WTC11 (cell line): ENCODE data around the gene CSNK1G1. TPM values are rescaled to one million over a fixed set of nuclear protein-coding genes. Genes with fewer than 3 reads are reported as not detected.

Experiments
- ATAC-seq: fragments of 200-7000 bp; cut with Tn5 transposase; 2 replicates; pipeline ENCODE4 v1.10.0; 2021; ENCODE audit warnings: mild to moderate bottlenecking, moderate library complexity
- CTCF ChIA-PET: fragments of 300-600 bp; sonication (Branson Sonifier 250); formaldehyde crosslinking; loops from one replicate; lab custom pipeline; 2021; ENCODE audit warnings: antibody characterized with exemption; lab: Charles Lee
- POLR2A ChIA-PET: fragments of 350-600 bp; sonication (Branson Sonifier 250); formaldehyde crosslinking; loops from one replicate; lab custom pipeline; 2021; ENCODE audit warnings: antibody characterized with exemption; lab: Charles Lee
- DNase-seq: peaks from one replicate; pipeline ENCODE4 v3.0.0; 2021; ENCODE audit warnings: low spot score
- H3K27ac Mint-ChIP-seq: 2 replicates; pipeline ENCODE4 v1.8.0; 2021; ENCODE audit warnings: mixed read lengths
- H3K27me3 Mint-ChIP-seq: 2 replicates; pipeline ENCODE4 v1.8.0; 2021; ENCODE audit warnings: low read depth, mild to moderate bottlenecking, moderate library complexity, mixed read lengths
- H3K36me3 Mint-ChIP-seq: 2 replicates; pipeline ENCODE4 v1.8.0; 2021; ENCODE audit warnings: mixed read lengths
- H3K4me1 Mint-ChIP-seq: 2 replicates; pipeline ENCODE4 v1.8.0; 2022; ENCODE audit warnings: mixed read lengths
- H3K4me3 Mint-ChIP-seq: 2 replicates; pipeline ENCODE4 v1.8.0; 2021; ENCODE audit warnings: mild to moderate bottlenecking, moderate library complexity, mixed read lengths
- H3K9me3 Mint-ChIP-seq: 2 replicates; pipeline ENCODE4 v1.8.0; 2021; ENCODE audit warnings: mixed read lengths
- ESRRA ChIP-seq: sonication (generic); formaldehyde crosslinking; IDR thresholded peaks from 2 replicates; pipeline ENCODE4 v1.8.1; 2022; ENCODE audit warnings: mild to moderate bottlenecking, missing genetic modification reagents, borderline replicate concordance
- FOXK1 ChIP-seq: sonication (generic); formaldehyde crosslinking; IDR thresholded peaks from 2 replicates; pipeline ENCODE4 v1.8.0; 2022; ENCODE audit warnings: mild to moderate bottlenecking, moderate library complexity, missing genetic modification reagents
- GTF2I ChIP-seq: fragments of 250-450 bp; sonication (Bioruptor Pico); conservative IDR thresholded peaks from 2 replicates; pipeline ENCODE4 v1.4.0; 2021; ENCODE audit warnings: mild to moderate bottlenecking
- IRF2 ChIP-seq: sonication (generic); formaldehyde crosslinking; IDR thresholded peaks from 2 replicates; pipeline ENCODE4 v1.8.0; 2022; ENCODE audit warnings: low read depth, missing genetic modification reagents, borderline replicate concordance
- JAZF1 ChIP-seq: fragments of 250-450 bp; sonication (Bioruptor Pico); IDR thresholded peaks from 2 replicates; pipeline ENCODE4 v1.9.0; 2021; ENCODE audit warnings: moderate library complexity, mild to moderate bottlenecking, inconsistent platforms
- KAT7 ChIP-seq: sonication (generic); formaldehyde crosslinking; IDR thresholded peaks from 2 replicates; pipeline ENCODE4 v1.8.1; 2023; ENCODE audit warnings: missing genetic modification reagents, mild to moderate bottlenecking, borderline replicate concordance
- MAX ChIP-seq: sonication (generic); formaldehyde crosslinking; IDR thresholded peaks from 2 replicates; pipeline ENCODE4 v1.8.0; 2022; ENCODE audit warnings: mild to moderate bottlenecking, missing genetic modification reagents
- MXD4 ChIP-seq: fragments of 250-450 bp; sonication (Bioruptor Pico); IDR thresholded peaks from 2 replicates; pipeline ENCODE4 v1.8.0; 2021; ENCODE audit warnings: mild to moderate bottlenecking, moderate library complexity, borderline replicate concordance
- NFATC4 ChIP-seq: fragments of 250-450 bp; sonication (Bioruptor Pico); IDR thresholded peaks from 2 replicates; pipeline ENCODE4 v1.9.0; 2021; ENCODE audit warnings: mild to moderate bottlenecking
- NR3C1 ChIP-seq: sonication (generic); formaldehyde crosslinking; conservative IDR thresholded peaks from 2 replicates; pipeline ENCODE4 v1.8.1; 2023; ENCODE audit warnings: low read depth, mild to moderate bottlenecking, missing genetic modification reagents
- SP1 ChIP-seq: sonication (generic); formaldehyde crosslinking; conservative IDR thresholded peaks from 2 replicates; pipeline ENCODE4 v1.8.1; 2022; ENCODE audit warnings: missing genetic modification reagents
- TCF7 ChIP-seq: sonication (generic); formaldehyde crosslinking; IDR thresholded peaks from 2 replicates; pipeline ENCODE4 v1.8.0; 2022; ENCODE audit warnings: mild to moderate bottlenecking, low read depth, missing genetic modification reagents, moderate library complexity
- ZNF121 ChIP-seq: sonication (generic); formaldehyde crosslinking; IDR thresholded peaks from 2 replicates; pipeline ENCODE4 v1.8.0; 2023; ENCODE audit warnings: missing genetic modification reagents
- ZNF317 ChIP-seq: sonication (generic); formaldehyde crosslinking; IDR thresholded peaks from 2 replicates; pipeline ENCODE4 v1.8.1; 2023; ENCODE audit warnings: low read depth, mild to moderate bottlenecking, moderate library complexity, missing genetic modification reagents, borderline replicate concordance
- ZNF416 ChIP-seq: fragments of 250-450 bp; sonication (Bioruptor Pico); IDR thresholded peaks from 2 replicates; pipeline ENCODE4 v1.9.0; 2021; ENCODE audit warnings: mild to moderate bottlenecking, inconsistent platforms
- ZNF532 ChIP-seq: fragments of 250-450 bp; sonication (Bioruptor Pico); IDR thresholded peaks from 2 replicates; pipeline ENCODE4 v1.9.0; 2021; ENCODE audit warnings: mild to moderate bottlenecking, borderline replicate concordance
- total RNA-seq: library from RNA; stranded (reverse); gene quantifications from 3 replicates; pipeline ENCODE4 v1.2.3, GENCODE V29; 2021
- TF ChIP-seq, protein P1 (sequence below): sonication (generic); formaldehyde crosslinking; IDR thresholded peaks from 2 replicates; pipeline ENCODE4 v1.8.1; 2022; ENCODE audit warnings: low read depth, mild to moderate bottlenecking, moderate library complexity, missing genetic modification reagents, borderline replicate concordance
- TF ChIP-seq, protein P2 (sequence below): sonication (generic); formaldehyde crosslinking; IDR thresholded peaks from 2 replicates; pipeline ENCODE4 v1.8.1; 2023; ENCODE audit warnings: mild to moderate bottlenecking, missing genetic modification reagents, moderate library complexity
- TF ChIP-seq, protein P3 (sequence below): sonication (generic); formaldehyde crosslinking; IDR thresholded peaks from 2 replicates; pipeline ENCODE4 v1.8.1; 2023; ENCODE audit warnings: mild to moderate bottlenecking, missing genetic modification reagents, borderline replicate concordance

CSNK1G1 gene
- total RNA-seq, 1 experiment from 2014 or later, result 19.3 TPM

DNA sequence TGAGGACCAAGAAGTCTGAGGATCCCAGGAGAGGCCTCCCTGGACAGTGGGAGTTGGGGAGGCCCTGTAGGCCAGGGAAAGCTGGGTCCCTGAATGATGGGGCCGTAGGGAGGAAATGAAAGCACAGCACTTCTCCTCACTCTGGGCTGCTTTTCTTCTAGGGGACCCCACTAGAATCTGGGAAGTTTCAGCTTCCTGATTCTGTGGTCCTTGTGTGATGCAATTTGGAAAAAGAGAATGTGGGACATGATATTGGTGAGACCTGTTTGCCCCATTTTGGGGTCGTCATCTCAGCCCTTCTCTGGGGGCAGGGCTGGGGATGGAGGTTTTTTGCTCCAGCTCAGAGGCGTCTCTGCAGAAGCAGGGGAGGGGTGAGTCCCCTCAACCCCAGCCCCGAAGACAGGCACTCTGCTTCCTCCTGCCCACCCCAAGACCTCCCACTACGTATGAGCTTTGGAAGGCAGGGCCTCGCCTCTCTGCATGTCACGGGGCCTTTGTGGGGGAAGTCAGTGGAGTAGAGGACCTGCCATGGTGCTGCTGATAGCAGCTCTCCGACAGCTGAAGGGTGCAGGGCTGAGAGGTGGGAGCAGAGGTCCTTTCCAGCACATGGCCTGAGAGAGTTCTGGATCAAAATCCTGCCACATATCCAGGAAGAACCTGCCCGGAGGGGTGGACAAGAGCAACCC lies 205.9 kb downstream of the CSNK1G1 start:
- no peaks in the 10 kb centered on the region for H3K9me3 Mint-ChIP-seq
- no peak for TF ChIP-seq ESRRA (CRISPR knock-in tag)
- no peak for TF ChIP-seq KAT7 (CRISPR knock-in tag)
- TF ChIP-seq, protein P1, sequence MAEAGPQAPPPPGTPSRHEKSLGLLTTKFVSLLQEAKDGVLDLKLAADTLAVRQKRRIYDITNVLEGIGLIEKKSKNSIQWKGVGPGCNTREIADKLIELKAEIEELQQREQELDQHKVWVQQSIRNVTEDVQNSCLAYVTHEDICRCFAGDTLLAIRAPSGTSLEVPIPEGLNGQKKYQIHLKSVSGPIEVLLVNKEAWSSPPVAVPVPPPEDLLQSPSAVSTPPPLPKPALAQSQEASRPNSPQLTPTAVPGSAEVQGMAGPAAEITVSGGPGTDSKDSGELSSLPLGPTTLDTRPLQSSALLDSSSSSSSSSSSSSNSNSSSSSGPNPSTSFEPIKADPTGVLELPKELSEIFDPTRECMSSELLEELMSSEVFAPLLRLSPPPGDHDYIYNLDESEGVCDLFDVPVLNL (CRISPR knock-in tag), result no peak
- H3K4me1 Mint-ChIP-seq, result peaks cover 19% of the 10 kb centered on the region
- no peak overlapping the region for H3K4me3 Mint-ChIP-seq
- ChIA-PET POLR2A (no interaction called here), CTCF (interaction anchor here (0.7 to 1.7 kb wide), 13 partner anchors 12 to 540 kb away, joined by 3 to 15 read pairs (median 4); partner anchors contain the start of genes PPIB and SNX1)
- H3K27me3 Mint-ChIP-seq, result peaks cover 32% of the 10 kb centered on the region
- no peak for ATAC-seq
- no peak overlapping the region for H3K27ac Mint-ChIP-seq
- peaks cover 3% of the 10 kb centered on the region for H3K36me3 Mint-ChIP-seq
- DNase-seq, result no peak

- ATAC-seq (no peak), DNase-seq (no peak)
- POLR2A ChIA-PET, result no interaction called here
Observed at GRCh38 chr15:64149424-64149823, 206.5 kb downstream of the CSNK1G1 start.

More at GRCh38 chr15:64149424-64149823, 206.5 kb downstream of the CSNK1G1 start:
- Mint-ChIP-seq H3K36me3 (peaks cover 1% of the 10 kb centered on the region), H3K4me3 (no peak overlapping the region), H3K9me3 (no peaks in the 10 kb centered on the region), H3K27me3 (peaks cover 32% of the 10 kb centered on the region), H3K4me1 (peaks cover 19% of the 10 kb centered on the region), H3K27ac (no peak overlapping the region)
- TF ChIP-seq ZNF121 (CRISPR knock-in tag), result 0 out of 2 replicates have a peak, but pooled peaks have one; percentile 17
- no peak for TF ChIP-seq MAX (CRISPR knock-in tag)
- no peak for TF ChIP-seq ZNF416 (CRISPR knock-in tag)
- no peak for TF ChIP-seq ZNF317 (CRISPR knock-in tag)
- TF ChIP-seq IRF2 (CRISPR knock-in tag), result no peak
- TF ChIP-seq NFATC4 (CRISPR knock-in tag), result no peak
- TF ChIP-seq SP1 (CRISPR knock-in tag), result no peak
- TF ChIP-seq TCF7 (CRISPR knock-in tag), result no peak
- no peak for TF ChIP-seq JAZF1 (CRISPR knock-in tag)
- TF ChIP-seq GTF2I (CRISPR knock-in tag), result peak; percentile 71; the same call in 1 of the 2 replicates
- no peak for TF ChIP-seq ZNF532 (CRISPR knock-in tag)
- TF ChIP-seq MXD4 (CRISPR knock-in tag), result no peak
- TF ChIP-seq, protein P2, sequence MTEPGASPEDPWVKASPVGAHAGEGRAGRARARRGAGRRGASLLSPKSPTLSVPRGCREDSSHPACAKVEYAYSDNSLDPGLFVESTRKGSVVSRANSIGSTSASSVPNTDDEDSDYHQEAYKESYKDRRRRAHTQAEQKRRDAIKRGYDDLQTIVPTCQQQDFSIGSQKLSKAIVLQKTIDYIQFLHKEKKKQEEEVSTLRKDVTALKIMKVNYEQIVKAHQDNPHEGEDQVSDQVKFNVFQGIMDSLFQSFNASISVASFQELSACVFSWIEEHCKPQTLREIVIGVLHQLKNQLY (CRISPR knock-in tag), result no peak
- TF ChIP-seq FOXK1 (CRISPR knock-in tag), result no peak
- TF ChIP-seq NR3C1 (CRISPR knock-in tag), result no peak
- TF ChIP-seq, protein P3, sequence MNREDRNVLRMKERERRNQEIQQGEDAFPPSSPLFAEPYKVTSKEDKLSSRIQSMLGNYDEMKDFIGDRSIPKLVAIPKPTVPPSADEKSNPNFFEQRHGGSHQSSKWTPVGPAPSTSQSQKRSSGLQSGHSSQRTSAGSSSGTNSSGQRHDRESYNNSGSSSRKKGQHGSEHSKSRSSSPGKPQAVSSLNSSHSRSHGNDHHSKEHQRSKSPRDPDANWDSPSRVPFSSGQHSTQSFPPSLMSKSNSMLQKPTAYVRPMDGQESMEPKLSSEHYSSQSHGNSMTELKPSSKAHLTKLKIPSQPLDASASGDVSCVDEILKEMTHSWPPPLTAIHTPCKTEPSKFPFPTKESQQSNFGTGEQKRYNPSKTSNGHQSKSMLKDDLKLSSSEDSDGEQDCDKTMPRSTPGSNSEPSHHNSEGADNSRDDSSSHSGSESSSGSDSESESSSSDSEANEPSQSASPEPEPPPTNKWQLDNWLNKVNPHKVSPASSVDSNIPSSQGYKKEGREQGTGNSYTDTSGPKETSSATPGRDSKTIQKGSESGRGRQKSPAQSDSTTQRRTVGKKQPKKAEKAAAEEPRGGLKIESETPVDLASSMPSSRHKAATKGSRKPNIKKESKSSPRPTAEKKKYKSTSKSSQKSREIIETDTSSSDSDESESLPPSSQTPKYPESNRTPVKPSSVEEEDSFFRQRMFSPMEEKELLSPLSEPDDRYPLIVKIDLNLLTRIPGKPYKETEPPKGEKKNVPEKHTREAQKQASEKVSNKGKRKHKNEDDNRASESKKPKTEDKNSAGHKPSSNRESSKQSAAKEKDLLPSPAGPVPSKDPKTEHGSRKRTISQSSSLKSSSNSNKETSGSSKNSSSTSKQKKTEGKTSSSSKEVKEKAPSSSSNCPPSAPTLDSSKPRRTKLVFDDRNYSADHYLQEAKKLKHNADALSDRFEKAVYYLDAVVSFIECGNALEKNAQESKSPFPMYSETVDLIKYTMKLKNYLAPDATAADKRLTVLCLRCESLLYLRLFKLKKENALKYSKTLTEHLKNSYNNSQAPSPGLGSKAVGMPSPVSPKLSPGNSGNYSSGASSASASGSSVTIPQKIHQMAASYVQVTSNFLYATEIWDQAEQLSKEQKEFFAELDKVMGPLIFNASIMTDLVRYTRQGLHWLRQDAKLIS (CRISPR knock-in tag), result no peak
- CTCF ChIA-PET, result interaction anchor here (0.6 to 1.7 kb wide), 17 partner anchors 12 to 876 kb away, joined by 3 to 15 read pairs (median 4); partner anchors contain the start of genes PPIB and SNX1
